ENCODE data around the gene FLNB.

Gene FLNB

DNA sequence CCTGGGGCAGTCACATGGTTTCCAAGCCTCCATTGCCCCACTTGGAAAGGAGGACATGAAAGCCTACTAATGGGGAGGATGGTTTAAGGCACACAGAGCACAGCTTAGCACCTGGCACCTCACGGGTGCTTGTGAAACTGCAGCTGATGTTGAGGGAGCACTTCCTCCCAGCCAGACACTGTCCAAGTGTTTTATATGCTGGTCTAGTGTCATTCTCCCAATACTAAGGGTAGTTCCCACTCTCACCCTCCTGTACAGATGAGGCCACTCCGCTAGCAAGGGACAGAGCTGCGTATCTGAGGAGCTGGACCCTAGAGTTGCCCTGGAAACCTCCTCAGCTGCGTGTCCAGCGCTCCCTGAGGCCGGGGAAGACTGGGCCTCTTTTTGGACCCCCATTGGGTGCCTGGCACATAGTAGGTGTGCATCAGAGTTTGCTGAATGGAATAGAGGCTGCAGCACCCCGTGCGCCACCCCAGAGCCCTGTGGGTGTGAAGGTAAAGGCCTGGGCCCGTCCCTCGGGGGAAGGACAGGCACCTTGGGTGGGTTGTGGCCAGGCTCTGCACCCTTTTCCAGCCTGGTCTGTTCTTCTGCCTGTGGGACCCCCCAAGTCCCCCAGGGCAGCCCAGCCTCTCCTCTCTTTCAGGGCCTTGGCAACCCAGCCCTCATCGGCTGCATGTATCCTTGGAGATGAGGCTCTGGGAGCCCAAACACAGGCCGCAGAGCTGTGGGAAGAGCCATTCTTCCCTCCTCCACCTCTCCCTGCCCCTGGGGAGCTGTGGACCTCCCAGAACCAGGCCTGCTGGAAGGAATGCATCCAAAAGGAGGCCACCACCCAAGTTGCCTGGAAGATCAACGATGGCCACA is 171.2 kb downstream of the FLNB start:
- DNase-seq (ENCODE audit: low read depth): no peak
- H3K4me3 ChIP-seq (ENCODE audit: control insufficient read depth, low read depth, low read length): no peak overlapping the region
- no peak for TF ChIP-seq CTCF (IDR thresholded peaks at IDR 0.05; ENCODE audit: control insufficient read depth, insufficient read depth, low read depth, low read length, missing control alignments)

- no peak overlapping the region for H3K4me3 ChIP-seq (ENCODE audit: control insufficient read depth, low read depth, low read length)
- DNase-seq (ENCODE audit: low read depth): no peak
- TF ChIP-seq CTCF (IDR thresholded peaks at IDR 0.05; ENCODE audit: control insufficient read depth, insufficient read depth, low read depth, low read length, missing control alignments): no peak
Observed at GRCh38 chr3:58180099-58180880, 172.1 kb downstream of the FLNB start.

- TF ChIP-seq CTCF (IDR thresholded peaks at IDR 0.05; ENCODE audit: control insufficient read depth, insufficient read depth, low read depth, low read length, missing control alignments): no peak
- no peak for DNase-seq (ENCODE audit: low read depth)
Observed at GRCh38 chr3:58180940-58181587, 172.8 kb downstream of the FLNB start.

DNA sequence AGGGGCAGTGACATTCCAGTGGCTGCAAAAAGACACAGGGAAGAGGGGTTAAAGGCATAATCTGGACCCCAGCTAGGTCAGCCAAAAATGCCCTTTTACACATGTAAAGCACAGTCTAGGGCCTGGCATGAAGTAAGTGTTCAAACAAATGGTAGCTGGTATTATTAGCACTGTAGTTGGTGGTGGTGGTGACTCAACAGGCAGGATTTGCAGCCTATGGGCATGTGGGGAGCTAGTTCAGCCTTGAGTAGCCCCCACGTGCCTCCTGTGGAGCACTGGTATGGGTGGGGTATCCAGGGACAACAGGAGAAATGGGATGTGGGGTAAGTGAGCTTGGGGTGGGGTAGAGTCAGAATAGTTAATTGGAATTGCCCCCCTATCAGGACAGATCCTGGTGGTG is 175.0 kb downstream of the FLNB start:
- no peak for TF ChIP-seq CTCF (IDR thresholded peaks at IDR 0.05; ENCODE audit: control insufficient read depth, insufficient read depth, low read depth, low read length, missing control alignments)
- H3K4me3 ChIP-seq (ENCODE audit: control insufficient read depth, low read depth, low read length): no peak overlapping the region
- no peak for DNase-seq (ENCODE audit: low read depth)

More at GRCh38 chr3:58180940-58181587, 172.8 kb downstream of the FLNB start:
- no peak overlapping the region for H3K4me3 ChIP-seq (ENCODE audit: control insufficient read depth, low read depth, low read length)

DNA sequence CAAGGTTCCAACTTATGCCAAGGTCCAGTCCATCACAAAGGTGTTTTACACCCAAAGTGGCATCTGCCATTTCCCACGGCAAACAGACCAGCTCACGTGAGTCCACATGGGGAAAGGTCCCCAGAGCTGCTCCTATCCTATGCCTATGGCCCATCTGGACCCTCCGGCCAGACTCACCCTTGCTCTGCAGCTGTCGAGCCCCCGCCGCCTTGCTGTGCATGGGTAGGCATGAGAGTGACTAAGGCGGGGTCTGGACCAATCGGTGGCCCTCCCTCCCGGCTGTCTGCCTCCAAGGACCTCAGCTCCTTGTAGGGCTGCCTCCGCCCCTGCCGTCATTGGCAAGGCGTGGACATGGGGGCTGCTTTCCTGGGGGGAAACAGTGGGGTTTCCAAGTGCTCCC is 175.7 kb downstream of the FLNB start:
- H3K4me3 ChIP-seq (ENCODE audit: control insufficient read depth, low read depth, low read length): no peak overlapping the region
- TF ChIP-seq CTCF (IDR thresholded peaks at IDR 0.05; ENCODE audit: control insufficient read depth, insufficient read depth, low read depth, low read length, missing control alignments): no peak
- DNase-seq (ENCODE audit: low read depth): no peak

DNA sequence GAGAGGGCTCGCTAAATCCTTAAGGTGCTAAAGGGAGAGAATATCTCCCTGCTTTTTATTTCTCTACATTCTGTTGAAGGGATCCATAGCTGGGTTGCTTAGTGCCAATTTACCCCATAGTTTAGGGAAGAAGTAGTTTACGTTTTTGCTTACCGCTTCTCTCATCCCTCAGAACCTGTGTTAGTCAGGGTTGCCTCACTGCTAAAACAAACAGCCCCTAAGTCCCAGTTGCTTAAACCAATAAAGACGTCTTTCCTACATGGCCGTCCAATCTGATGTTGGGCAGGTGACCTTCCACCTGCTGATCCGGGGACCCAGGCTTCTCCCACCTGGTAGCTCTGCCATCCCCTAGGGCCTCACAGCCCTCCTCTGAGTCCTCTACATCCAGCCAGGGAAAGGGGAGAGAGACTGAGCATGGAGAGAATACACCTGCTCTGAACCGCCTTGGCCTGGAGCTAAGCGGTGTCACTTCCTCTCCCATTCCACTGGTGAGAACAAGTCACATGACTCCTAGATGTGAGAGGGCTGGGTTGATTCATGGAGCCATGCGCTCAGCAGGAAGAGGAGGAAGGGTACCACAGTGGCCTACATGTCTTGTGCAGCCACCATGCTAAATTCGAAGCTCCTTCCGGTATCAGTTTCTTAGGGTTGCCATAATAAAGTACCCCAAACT is 176.2 kb downstream of the FLNB start:
- no peak for DNase-seq (ENCODE audit: low read depth)
- H3K4me3 ChIP-seq (ENCODE audit: control insufficient read depth, low read depth, low read length): no peak overlapping the region
- no peak for TF ChIP-seq CTCF (IDR thresholded peaks at IDR 0.05; ENCODE audit: control insufficient read depth, insufficient read depth, low read depth, low read length, missing control alignments)

Measured in AG09309 (cell line).